Keratinocyte (primary cell): ENCODE measurements around the gene ABCC8. TPM values are rescaled to one million over a fixed set of nuclear protein-coding genes. Genes with fewer than 3 reads are reported as not detected.

Experiments
- DNase-seq: peaks from one replicate; pipeline ENCODE4 v3.0.0-alpha.2; 2011; ENCODE audit warnings: low read depth, missing footprints, low spot score
- FAIRE-seq: peaks from 2 replicates; lab custom pipeline; 2011; peaks lifted over from hg19 to GRCh38; lab: Jason Lieb, UNC
- H2AFZ ChIP-seq: 2 replicates; pipeline ENCODE4 v1.6.0; 2012; ENCODE audit warnings: low read length, control low read depth, inconsistent platforms; ENCODE audit not compliant: control insufficient read depth
- H3K27ac ChIP-seq: 2 replicates; pipeline ENCODE4 v1.5.1; 2011; ENCODE audit warnings: low read length; ENCODE audit not compliant: control insufficient read depth, insufficient read depth
- H3K27me3 ChIP-seq: 3 replicates; pipeline ENCODE4 v1.6.0; 2011; ENCODE audit warnings: low read length; ENCODE audit not compliant: control insufficient read depth, insufficient read depth; ENCODE audit errors: extremely low read depth
- H3K36me3 ChIP-seq, 2 experiments: 2 replicates in 1 of 2; 3 replicates in 1 of 2; pipeline ENCODE4 v1.5.1; 2011; ENCODE audit warnings: low read length in 2 of 2, mild to moderate bottlenecking in 1 of 2; ENCODE audit not compliant: control insufficient read depth in 2 of 2, insufficient read depth in 2 of 2; ENCODE audit errors: extremely low read depth in 1 of 2
- H3K4me1 ChIP-seq: 3 replicates; pipeline ENCODE4 v1.5.1; 2011; ENCODE audit warnings: low read length; ENCODE audit not compliant: control insufficient read depth, insufficient read depth; ENCODE audit errors: extremely low read depth
- H3K4me2 ChIP-seq: 3 replicates; pipeline ENCODE4 v1.6.0; 2011; ENCODE audit warnings: low read depth, low read length; ENCODE audit not compliant: control insufficient read depth, insufficient read depth; ENCODE audit errors: extremely low read depth
- H3K4me3 ChIP-seq, 3 experiments: fragments of 200-600 bp in 1 of 3; sonication (generic) in 1 of 3; 2 replicates in 2 of 3; 3 replicates in 1 of 3; pipeline ENCODE4 v1.5.1; 2011 to 2016; ENCODE audit warnings: low read length in 3 of 3, mild to moderate bottlenecking in 3 of 3, control low read depth in 2 of 3, inconsistent platforms in 1 of 3, low read depth in 1 of 3, mixed read lengths in 1 of 3, mixed run types in 1 of 3, moderate library complexity in 1 of 3; ENCODE audit not compliant: control insufficient read depth in 2 of 3, insufficient read depth in 2 of 3; ENCODE audit errors: extremely low read depth in 1 of 3
- H3K79me2 ChIP-seq: 2 replicates; pipeline ENCODE4 v1.6.0; 2012; ENCODE audit warnings: low read length; ENCODE audit not compliant: control insufficient read depth, insufficient read depth
- H3K9ac ChIP-seq: 3 replicates; pipeline ENCODE4 v1.6.0; 2011; ENCODE audit warnings: low read length; ENCODE audit not compliant: control insufficient read depth, insufficient read depth; ENCODE audit errors: extremely low read depth
- H3K9me1 ChIP-seq: 3 replicates; pipeline ENCODE4 v1.6.0; 2011; ENCODE audit warnings: low read length; ENCODE audit not compliant: control insufficient read depth, insufficient read depth; ENCODE audit errors: extremely low read depth
- H3K9me3 ChIP-seq: 2 replicates; pipeline ENCODE4 v1.5.1; 2012; ENCODE audit warnings: low read depth, low read length; ENCODE audit not compliant: control insufficient read depth
- H4K20me1 ChIP-seq: 3 replicates; pipeline ENCODE4 v1.6.0; 2011; ENCODE audit warnings: low read length; ENCODE audit not compliant: control insufficient read depth, insufficient read depth; ENCODE audit errors: extremely low read depth
- CTCF ChIP-seq, 3 experiments: IDR thresholded peaks in 1 of 3; conservative IDR thresholded peaks in 1 of 3; optimal IDR thresholded peaks in 1 of 3; 2 replicates in 2 of 3; 3 replicates in 1 of 3; pipeline versions ENCODE3 to v1.5.1; 2011; ENCODE audit warnings: low read length in 3 of 3, mild to moderate bottlenecking in 3 of 3, moderate library complexity in 2 of 3, control low read depth in 1 of 3, inconsistent platforms in 1 of 3; ENCODE audit not compliant: insufficient read depth in 2 of 3; ENCODE audit errors: extremely low read depth in 1 of 3
- EZH2 ChIP-seq: IDR thresholded peaks from one replicate; pipeline ENCODE4 v1.6.1; 2012; ENCODE audit warnings: inconsistent platforms, mild to moderate bottlenecking, low read length, moderate library complexity
- dilution Hi-C: fragments of 300-500 bp; cut with MboI; formaldehyde crosslinking; loops from one replicate; pipeline ENCODE4 v1.7.0; 2020; ENCODE audit warnings: low sequenced_read_pairs; ENCODE audit not compliant: extremely low pct_ligation_motif_present
- polyA plus RNA-seq, 5 experiments: library from polyadenylated mRNA; depleted of rRNA in 3 of 5; stranded (reverse) in 3 of 5; stranded (forward) in 1 of 5; unstranded in 1 of 5; fragments of >200 nt; gene quantifications; 1 replicate in 1 of 5; 2 replicates in 3 of 5; 3 replicates in 1 of 5; pipeline versions ENCODE4 v1.2.1 to v1.2.3, GENCODE V29; 2011 to 2012; ENCODE audit warnings: missing spikeins in 2 of 5, low read depth in 1 of 5, low replicate concordance in 1 of 5

ABCC8 gene
- polyA plus RNA-seq, 1 donor (not counting 4 experiments of a cell fraction or from before 2014, with no cell fraction given), result not detected

DNA sequence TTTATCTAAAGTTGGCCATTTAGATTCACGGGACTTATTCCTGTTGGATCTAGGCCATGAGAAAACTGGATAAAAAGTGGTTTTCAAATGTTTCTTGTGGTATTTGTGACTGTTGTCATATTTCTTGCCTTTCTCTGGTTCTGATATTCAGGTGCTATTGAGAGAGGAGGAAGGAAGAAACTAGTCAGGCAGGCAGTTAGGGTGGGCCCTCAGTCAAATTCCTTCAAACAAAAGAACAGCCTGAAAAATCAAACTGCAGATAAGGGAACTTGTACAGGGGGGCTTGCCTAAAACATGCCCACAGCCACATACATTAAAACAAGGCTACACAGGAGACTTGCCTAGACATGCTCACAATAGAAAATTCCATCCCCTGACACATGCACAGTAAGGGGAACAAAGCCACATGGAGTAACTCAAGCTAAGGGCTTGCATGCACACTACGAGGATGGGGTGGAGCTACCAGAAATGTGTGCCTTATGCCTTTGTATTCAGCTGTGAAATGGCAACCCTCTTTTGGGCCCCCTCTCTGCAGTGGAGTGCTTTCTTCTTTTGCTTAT lies 106.9 kb downstream of the ABCC8 start:
- FAIRE-seq (peak; percentile 9), DNase-seq (no peak)
- Histone ChIP-seq H3K27me3 (no peaks in the 10 kb centered on the region), H3K36me3 (peaks cover 18 to 40% of the 10 kb centered on the region in 2 experiments), H3K9me1 (no peaks in the 10 kb centered on the region), H2AFZ (no peak overlapping the region), H3K27ac (no peak overlapping the region), H3K79me2 (no peaks in the 10 kb centered on the region), H3K9ac (no peak overlapping the region), H3K4me1 (no peaks in the 10 kb centered on the region), H3K4me2 (no peak overlapping the region), H3K9me3 (peaks cover 34% of the 10 kb centered on the region), H3K4me3 (no peak overlapping the region), H4K20me1 (no peaks in the 10 kb centered on the region)
- no peak for TF ChIP-seq CTCF (optimal IDR thresholded peaks at IDR 0.05 in 1 of 3, IDR thresholded peaks at IDR 0.05 in 1 of 3, conservative IDR thresholded peaks at IDR 0.05 in 1 of 3; ENCODE audit: extremely low read depth in 1 of 3, insufficient read depth in 2 of 3, low read length in 3 of 3)
- no peak for TF ChIP-seq EZH2
- dilution Hi-C loops, result no loop called here

DNA sequence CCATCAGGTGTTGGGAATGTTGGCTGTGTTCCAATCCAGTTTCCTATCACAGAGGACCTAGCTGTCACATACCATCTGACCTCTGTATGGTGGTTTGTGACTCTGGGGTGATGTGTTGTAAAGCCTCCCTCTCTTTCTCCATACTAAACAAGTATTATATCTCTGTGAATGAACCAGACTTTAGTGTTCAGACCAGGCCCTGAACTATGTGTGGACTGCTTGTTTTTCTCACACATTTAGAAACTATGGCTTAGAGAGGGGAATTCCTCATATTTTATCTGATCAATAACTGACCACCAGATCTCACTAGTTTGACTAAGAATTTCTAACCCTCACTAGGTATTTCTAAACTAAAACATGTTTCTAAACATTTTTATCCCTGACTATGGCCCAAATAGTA lies 107.6 kb downstream of the ABCC8 start:
- FAIRE-seq, result no peak

More for the DNA sequence above, 107.6 kb downstream of the ABCC8 start:
- H3K9ac ChIP-seq, result no peak overlapping the region
- TF ChIP-seq EZH2 (no peak), CTCF (optimal IDR thresholded peaks at IDR 0.05 in 1 of 3, IDR thresholded peaks at IDR 0.05 in 1 of 3, conservative IDR thresholded peaks at IDR 0.05 in 1 of 3; ENCODE audit: extremely low read depth in 1 of 3, insufficient read depth in 2 of 3, low read length in 3 of 3) (no peak)
- H3K79me2 ChIP-seq, result no peaks in the 10 kb centered on the region
- no peak overlapping the region for H2AFZ ChIP-seq
- no peak for DNase-seq
- no peaks in the 10 kb centered on the region for H4K20me1 ChIP-seq
- H3K9me3 ChIP-seq, result peaks cover 34% of the 10 kb centered on the region
- no peaks in the 10 kb centered on the region for H3K9me1 ChIP-seq
- H3K4me2 ChIP-seq, result no peak overlapping the region
- peaks cover 18 to 40% of the 10 kb centered on the region in 2 experiments for H3K36me3 ChIP-seq
- no peak overlapping the region for H3K27ac ChIP-seq
- no peaks in the 10 kb centered on the region for H3K4me1 ChIP-seq
- dilution Hi-C loops, result no loop called here
- H3K4me3 ChIP-seq, result no peak overlapping the region
- no peaks in the 10 kb centered on the region for H3K27me3 ChIP-seq
